ENCODE data around the gene ERMN.
"Not testable (repeated sequence)": the region's sequence is repeated elsewhere in the genome, so short reads cannot be mapped to it uniquely, and the experiment has no call there.

The ERMN gene

GRCh38 chr2:157290525-157290924 lies 35.1 kb downstream of the ERMN start:
- DNase-seq = no peak

- DNase-seq = no peak
Measured at GRCh38 chr2:157287160-157287559, 38.5 kb downstream of the ERMN start.

GRCh38 chr2:157283468-157283867 lies 42.2 kb downstream of the ERMN start:
- no peak for DNase-seq

GRCh38 chr2:157281316-157281715 lies 44.3 kb downstream of the ERMN start:
- no peak for DNase-seq

- DNase-seq = not testable (repeated sequence)
Measured at GRCh38 chr2:157279311-157279710, 46.3 kb downstream of the ERMN start.

GRCh38 chr2:157271590-157272203 lies 53.9 kb downstream of the ERMN start:
- no peak for DNase-seq

GRCh38 chr2:157269922-157270321 lies 55.7 kb downstream of the ERMN start:
- no peak for DNase-seq

GRCh38 chr2:157269060-157269459 lies 56.6 kb downstream of the ERMN start:
- DNase-seq = no peak

Data from activated T-cell treated with anti-CD3 and anti-CD28 coated beads, Interleukin-2, amount 50 U/mL, for 1 hour (primary cell).